Heart left ventricle (tissue), 13 donors: ENCODE results near the gene NOG.

ENCODE experiments used
- CTCF ChIP-seq, 12 donors: fragments of 200-600 bp; sonication (generic) in 4 of 12; IDR thresholded peaks; one replicate each; pipeline versions ENCODE4 v1.5.0 to v1.8.0; 2018 to 2022; ENCODE audit warnings: antibody characterized with exemption in 12 of 12, mild to moderate bottlenecking in 5 of 12
- POLR2A ChIP-seq, 2 donors: fragments of 450-650 bp; IDR thresholded peaks; one replicate each; pipeline ENCODE4 v1.6.1; 2017; ENCODE audit warnings: antibody characterized with exemption in 2 of 2, mild to moderate bottlenecking in 2 of 2, moderate library complexity in 2 of 2
- donor health status: ischemic (EF 13 %, LVEDD 7.1; RV severe dilation, severe dysfunction).
- donor health status: DM: no; HTN: yes; CAD: no.
- donor health status: DM: no; HTN: no; CAD: no.
- donor health status: ischemic (EF 25% LVEDD 6.9; RV normal size, moderate dysfunction).
- donor health status: ischemic (EF 25% LVEDD 5.7; RV mildly dilated, moderate dysfunction).
- donor health status: ischemic (EF 35%, LVEDD 5.7; RV mildly dilated, moderate dysfunction).
- donor health status: nonischemic (EF 11% LVEDD 7.7; RV severe dilation, severe dysfunction).
- donor health status: DM: yes; HTN: yes; CAD: no.
- donor health status: PGD.
- donor health status: ischemic (EF 29% LVEDD 5.4; RV normal size, mild dysfunction).
- donor health status: nonischemic (EF 23%, LVEDD 6.1; RV moderate dilation, normal function).

- TF ChIP-seq POLR2A (IDR thresholded peaks at IDR 0.05) (no peak), CTCF (IDR thresholded peaks at IDR 0.05) (no peak)
Measured at GRCh38 chr17:56637254-56637653, 43.8 kb downstream of the NOG start.
